Measurements from ENCODE around the gene RPL13. TPM values are rescaled to one million over a fixed set of nuclear protein-coding genes. Genes with fewer than 3 reads are reported as not detected.

Gene RPL13
- total and polyA plus RNA-seq, 2 of the 8 experiments (the other 6 are each of a cell fraction or from before 2014, with no cell fraction given) = 2,162 to 7,384 TPM

GRCh38 chr16:89560378-89561141 is at the start of gene RPL13 (continued):
- TF ChIP-seq SIX5 (IDR thresholded peaks at IDR 0.05; ENCODE audit: low read depth, low read length) (no peak), NANOG (IDR thresholded peaks at IDR 0.05; ENCODE audit: insufficient read depth, low read depth, low read length, poor library complexity, severe bottlenecking) (no peak), EGR1 (IDR thresholded peaks at IDR 0.05; ENCODE audit: borderline replicate concordance, low read depth, low read length) (no peak), CHD7 (IDR thresholded peaks at IDR 0.05; ENCODE audit: insufficient replicate concordance, low read length) (no peak), BCL11A (IDR thresholded peaks at IDR 0.05; ENCODE audit: low read depth in 2 of 2, low read length in 2 of 2) (no peak), CBX5 (IDR thresholded peaks at IDR 0.05; ENCODE audit: low read depth, low read length) (no peak), BACH1 (IDR thresholded peaks at IDR 0.05; ENCODE audit: low read length) (no peak), SIN3A (conservative IDR thresholded peaks at IDR 0.05 in 1 of 2, IDR thresholded peaks at IDR 0.05 in 1 of 2; ENCODE audit: low read depth in 1 of 2, low read length in 2 of 2) (peak in 1 of 2 experiments; percentile 66; a peak in 2 of 4 replicates)

All from H1 (cell line).